Esophagus squamous epithelium (tissue), 4 donors: ENCODE data around the gene PPRC1.
A peak's percentile ranks its signal among the peaks of the same experiment; 100 is the strongest.

Experiments used
- CTCF ChIP-seq, 6 experiments: fragments of 450-650 bp in 4 of 6; fragments of 200-600 bp in 2 of 6; sonication (generic) in 2 of 6; IDR thresholded peaks; one replicate each; pipeline ENCODE4 v1.5.1; 2016 to 2019; ENCODE audit warnings: antibody characterized with exemption in 6 of 6, mild to moderate bottlenecking in 4 of 6, moderate library complexity in 4 of 6
- POLR2A ChIP-seq, 4 donors: fragments of 450-650 bp; IDR thresholded peaks; one replicate each; pipeline ENCODE4 v1.6.1; 2017; ENCODE audit warnings: antibody characterized with exemption in 4 of 4, mild to moderate bottlenecking in 4 of 4, moderate library complexity in 3 of 4

GRCh38 chr10:102151774-102152544 lies 19.1 kb downstream of the PPRC1 start, which contains the start of gene NOLC1:
- TF ChIP-seq CTCF (IDR thresholded peaks at IDR 0.05) = peak in 1 of 6 experiments; percentile 20
- peak in 2 of 4 donors; percentile 66 to 73 for TF ChIP-seq POLR2A (IDR thresholded peaks at IDR 0.05)
